Epidermal melanocyte (primary cell): ENCODE measurements around the gene IPO11.
"Not testable (repeated sequence)": the region's sequence is repeated elsewhere in the genome, so short reads cannot be mapped to it uniquely, and the experiment has no call there.

Experiments used
- DNase-seq: peaks from one replicate; pipeline ENCODE4 v3.0.0; 2011; ENCODE audit warnings: low spot score; ENCODE audit not compliant: insufficient read length

Gene IPO11

GRCh38 chr5:62643556-62644451, 231.2 kb downstream of the IPO11 start:
- DNase-seq = no peak

GRCh38 chr5:62645223-62645622, 232.7 kb downstream of the IPO11 start:
- DNase-seq = no peak

- no peak for DNase-seq
These were observed 234.7 kb downstream of the IPO11 start for GRCh38 chr5:62647241-62647640.

GRCh38 chr5:62649025-62649424, 236.5 kb downstream of the IPO11 start:
- no peak for DNase-seq

GRCh38 chr5:62649476-62650113, 237.0 kb downstream of the IPO11 start:
- DNase-seq = no peak

- no peak for DNase-seq
These were observed 237.6 kb downstream of the IPO11 start for GRCh38 chr5:62650197-62650596.

- no peak for DNase-seq
These were observed 239.7 kb downstream of the IPO11 start for GRCh38 chr5:62652225-62652624.

- DNase-seq = no peak
These were observed 240.7 kb downstream of the IPO11 start for GRCh38 chr5:62653001-62653863.

GRCh38 chr5:62653864-62654575, 241.5 kb downstream of the IPO11 start:
- DNase-seq = no peak

- DNase-seq = not testable (repeated sequence)
These were observed 245.2 kb downstream of the IPO11 start for GRCh38 chr5:62657772-62658171.

- DNase-seq = no peak
These were observed 248.6 kb downstream of the IPO11 start for GRCh38 chr5:62661126-62661525.

- DNase-seq = no peak
These were observed 250.0 kb downstream of the IPO11 start for GRCh38 chr5:62662521-62662920.

- DNase-seq = no peak
These were observed 258.9 kb downstream of the IPO11 start for GRCh38 chr5:62671479-62671878.

GRCh38 chr5:62676596-62676995, 264.0 kb downstream of the IPO11 start:
- not testable (repeated sequence) for DNase-seq
